Activated CD4-positive, alpha-beta T cell treated with anti-CD3 and anti-CD28 coated beads for 36 hours (primary cell): ENCODE data around the gene IVD. TPM values are rescaled to one million over a fixed set of nuclear protein-coding genes. Genes with fewer than 3 reads are reported as not detected.
A peak's percentile ranks its signal among the peaks of the same experiment; 100 is the strongest.

Source experiments
- ATAC-seq: fragments of 200-7000 bp; cut with Tn5 transposase; one replicate; pipeline ENCODE4 v1.10.0; 2021; ENCODE audit warnings: mild to moderate bottlenecking, moderate library complexity
- CTCF ChIA-PET: fragments of 350-600 bp; sonication (Branson Sonifier 250); formaldehyde crosslinking; loops from one replicate; lab custom pipeline; 2021; ENCODE audit warnings: antibody characterized with exemption; lab: Charles Lee
- POLR2A ChIA-PET: fragments of 350-600 bp; sonication (Branson Sonifier 250); formaldehyde crosslinking; loops from one replicate; lab custom pipeline; 2021; ENCODE audit warnings: antibody characterized with exemption, inconsistent platforms; lab: Charles Lee
- DNase-seq: peaks from one replicate; pipeline ENCODE4 v3.0.0-alpha.2; 2020
- H3K27ac Mint-ChIP-seq: one replicate; pipeline ENCODE4 v1.8.0; 2021; ENCODE audit warnings: mixed read lengths
- H3K27me3 Mint-ChIP-seq: one replicate; pipeline ENCODE4 v1.8.0; 2021; ENCODE audit warnings: mixed read lengths
- H3K36me3 Mint-ChIP-seq: one replicate; pipeline ENCODE4 v1.8.0; 2021; ENCODE audit warnings: low read depth, mixed read lengths
- H3K4me1 Mint-ChIP-seq: one replicate; pipeline ENCODE4 v1.8.0; 2021; ENCODE audit warnings: mixed read lengths
- H3K4me3 Mint-ChIP-seq: one replicate; pipeline ENCODE4 v1.8.0; 2021; ENCODE audit warnings: mild to moderate bottlenecking, moderate library complexity, mixed read lengths
- H3K9me3 Mint-ChIP-seq: one replicate; pipeline ENCODE4 v1.8.0; 2021; ENCODE audit warnings: low read depth, mixed read lengths
- intact Hi-C, 2 experiments: fragments of 100-400 bp; cut with DNase I in 1 of 2; cut with micrococcal nuclease in 1 of 2; formaldehyde crosslinking; loops; one replicate each; pipeline versions ENCODE4 v1.14.2 to v1.15.1; 2022 to 2024; cut with DNase I, micrococcal nuclease
- total RNA-seq, 2 experiments: library from RNA; stranded (reverse); gene quantifications; one replicate each; pipeline ENCODE4 v1.2.3, GENCODE V29; 2021

Gene IVD
- total RNA-seq, 2 experiments from 2014 or later = 30.8 to 46.2 TPM

DNA sequence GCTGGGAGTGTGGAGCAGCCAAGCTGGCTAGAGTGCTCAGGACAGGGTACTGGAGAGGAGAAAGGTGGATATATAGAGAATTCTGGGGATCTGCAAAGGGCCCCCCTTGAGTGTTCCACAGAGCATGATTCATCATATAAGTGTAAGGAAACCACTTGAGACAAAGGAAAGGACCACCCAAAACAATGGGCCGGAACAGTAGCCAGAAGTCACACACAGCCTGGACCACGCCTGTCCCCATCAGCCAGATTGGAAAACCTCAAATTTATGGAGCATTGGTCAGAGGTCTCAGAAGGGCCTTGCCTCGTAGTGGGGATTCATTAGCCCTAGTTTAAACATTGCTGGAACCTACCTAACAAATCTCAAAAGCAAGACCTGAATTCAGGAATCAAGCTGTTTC lies 28.0 kb upstream of the IVD start:
- no peak for ATAC-seq
- POLR2A ChIA-PET = no interaction called here
- Mint-ChIP-seq H3K27me3 (no peaks in the 10 kb centered on the region), H3K4me1 (peaks cover 3% of the 10 kb centered on the region), H3K9me3 (no peaks in the 10 kb centered on the region), H3K36me3 (no peaks in the 10 kb centered on the region), H3K4me3 (no peak overlapping the region), H3K27ac (no peak overlapping the region)
- intact Hi-C loops = no loop called here
- no peak for DNase-seq
- CTCF ChIA-PET = interaction anchor here (0.6 to 2.3 kb wide), 3 partner anchors 10 to 103 kb away, joined by 3 to 7 read pairs (median 3); no protein-coding TSS in a partner anchor

DNA sequence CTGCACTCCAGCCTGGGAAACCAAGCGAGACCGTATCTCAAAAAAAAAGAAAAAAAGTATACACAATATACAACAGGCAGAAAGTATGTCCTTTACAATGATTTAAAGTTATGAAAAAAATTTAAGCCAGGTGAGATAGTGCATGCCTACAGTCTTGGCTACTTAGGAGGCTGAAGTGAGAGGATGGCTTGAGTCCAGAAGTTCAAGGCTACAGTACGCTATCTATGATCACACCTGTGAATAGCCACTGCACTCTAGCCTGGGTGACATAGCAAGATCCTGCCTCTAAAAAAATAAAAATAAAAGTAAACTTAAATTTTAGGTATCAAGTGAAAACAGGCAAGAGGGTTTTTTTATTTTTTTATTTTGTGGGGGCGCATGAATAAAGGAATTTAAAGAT lies 26.2 kb upstream of the IVD start:
- H3K27me3 Mint-ChIP-seq = no peaks in the 10 kb centered on the region
- H3K9me3 Mint-ChIP-seq = no peaks in the 10 kb centered on the region
- peaks cover 14% of the 10 kb centered on the region for H3K4me1 Mint-ChIP-seq
- ChIA-PET CTCF (interaction anchor here (0.7 to 1.5 kb wide), 2 partner anchors 10 to 104 kb away, joined by 3 read pairs; no protein-coding TSS in a partner anchor), POLR2A (no interaction called here)
- DNase-seq (no peak), ATAC-seq (no peak)
- no peak overlapping the region for H3K27ac Mint-ChIP-seq
- intact Hi-C loops = no loop called here
- H3K36me3 Mint-ChIP-seq = peaks cover 7% of the 10 kb centered on the region
- H3K4me3 Mint-ChIP-seq = no peak overlapping the region

DNA sequence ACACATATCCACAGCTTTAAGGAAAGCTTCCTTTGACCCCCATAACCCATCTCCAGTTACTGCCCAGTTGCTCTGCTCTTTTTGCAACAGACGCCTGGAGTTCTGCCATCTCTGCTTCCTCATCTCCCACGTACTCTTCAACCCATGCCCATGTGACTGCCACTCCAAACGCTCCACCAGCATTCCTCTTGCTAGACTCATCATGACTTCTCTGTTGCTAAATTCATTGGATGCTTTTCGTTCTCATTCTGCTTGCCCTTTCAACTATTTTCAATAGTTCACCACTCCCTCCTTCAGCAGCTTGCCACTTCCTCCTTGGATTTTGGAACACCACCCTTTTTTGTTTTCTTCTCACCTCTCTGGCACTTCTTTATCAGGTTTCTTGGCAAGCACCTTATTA lies 25.7 kb upstream of the IVD start:
- H3K27me3 Mint-ChIP-seq = no peaks in the 10 kb centered on the region
- H3K4me3 Mint-ChIP-seq = no peak overlapping the region
- ChIA-PET CTCF (interaction anchor here (1.5 kb wide), 1 partner anchor 11 kb away, joined by 3 read pairs; no protein-coding TSS in a partner anchor), POLR2A (no interaction called here)
- ATAC-seq (no peak), DNase-seq (no peak)
- H3K36me3 Mint-ChIP-seq = peaks cover 10% of the 10 kb centered on the region
- peaks cover 18% of the 10 kb centered on the region for H3K4me1 Mint-ChIP-seq
- no peaks in the 10 kb centered on the region for H3K9me3 Mint-ChIP-seq
- intact Hi-C loops = loop anchor here in 1 of 2 experiments (5.0 kb wide), 1 partner anchor 1022 kb away; the partner anchor contains the start of gene NDUFAF1
- H3K27ac Mint-ChIP-seq = no peak overlapping the region

DNA sequence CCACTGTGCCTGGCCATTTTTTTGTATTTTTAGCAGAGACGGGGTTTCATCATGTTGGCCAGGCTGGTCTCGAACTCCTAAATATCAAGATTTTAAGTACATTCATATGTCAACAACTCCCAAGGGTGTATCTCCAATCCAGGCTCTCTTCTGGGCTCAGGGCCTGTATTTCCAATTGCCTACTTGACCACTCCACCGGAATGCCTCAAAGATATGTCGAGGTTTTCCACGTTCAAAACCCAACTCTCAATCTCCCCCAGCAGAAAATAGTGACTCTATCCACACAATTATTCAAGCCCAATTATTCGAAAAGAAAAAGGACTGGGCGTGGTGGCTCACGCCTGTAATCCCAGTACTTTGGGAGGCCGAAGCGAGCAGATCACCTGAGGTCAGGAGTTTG lies 25.0 kb upstream of the IVD start:
- CTCF ChIA-PET = interaction anchor here (1.5 to 2.5 kb wide), 2 partner anchors 11 to 13 kb away, joined by 3 to 18 read pairs; no protein-coding TSS in a partner anchor
- H3K4me1 Mint-ChIP-seq = peaks cover 22% of the 10 kb centered on the region
- POLR2A ChIA-PET = no interaction called here
- H3K4me3 Mint-ChIP-seq = no peak overlapping the region
- DNase-seq (no peak), ATAC-seq (no peak)
- no peaks in the 10 kb centered on the region for H3K27me3 Mint-ChIP-seq
- intact Hi-C loops = loop anchor here in 1 of 2 experiments (5.0 kb wide), 1 partner anchor 1022 kb away; the partner anchor contains the start of gene NDUFAF1
- H3K9me3 Mint-ChIP-seq = no peaks in the 10 kb centered on the region
- no peak overlapping the region for H3K27ac Mint-ChIP-seq
- peaks cover 17% of the 10 kb centered on the region for H3K36me3 Mint-ChIP-seq

DNA sequence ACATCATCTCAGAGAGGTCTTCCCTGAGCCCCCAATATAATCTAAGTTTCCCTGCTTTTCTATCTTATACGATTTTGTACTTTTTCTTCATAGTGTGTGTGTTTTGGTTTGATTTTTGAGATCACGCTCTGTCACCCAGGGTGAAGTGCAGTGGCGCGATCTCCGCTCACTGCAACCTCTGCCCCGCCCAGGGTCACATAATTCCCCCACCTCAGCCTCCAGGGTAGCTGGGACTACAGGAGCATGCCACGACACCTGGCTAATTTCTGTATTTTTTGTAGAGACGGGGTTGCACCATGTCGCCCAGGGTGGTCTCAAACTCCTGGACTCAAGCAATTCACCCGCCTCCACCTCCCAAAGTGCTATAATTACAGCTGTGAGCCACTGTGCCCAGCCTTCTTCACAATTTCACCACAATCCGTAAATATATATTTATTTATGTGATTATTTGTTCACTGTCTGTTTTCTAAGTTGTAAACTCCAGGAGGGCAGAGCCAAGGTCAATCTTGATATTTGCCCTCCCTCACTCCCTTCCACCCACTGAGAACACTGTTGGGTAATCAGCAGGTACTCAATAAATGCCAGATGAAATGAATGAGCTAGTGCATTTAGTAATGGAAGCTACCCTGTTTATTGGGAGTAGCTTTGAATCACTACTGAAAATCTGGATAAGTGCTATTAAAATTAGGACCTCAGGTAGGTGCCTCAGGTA lies 23.6 kb upstream of the IVD start:
- POLR2A ChIA-PET = interaction anchor here (0.6 to 1.0 kb wide), 5 partner anchors 13 to 441 kb away, joined by 3 to 7 read pairs (median 3); no protein-coding TSS in a partner anchor
- DNase-seq (no peak), ATAC-seq (no peak)
- intact Hi-C loops = loop anchor here (1.0 to 5.0 kb wide), 10 partner anchors 14 to 1020 kb away; partner anchors contain the start of genes BAHD1 (in 1 of the 2), BUB1B (in 1 of the 2), DISP2 (in 1 of the 2) and DNAJC17 (in 1 of the 2)
- CTCF ChIA-PET = interaction anchor here (0.7 to 2.5 kb wide), 13 partner anchors 9 to 182 kb away, joined by 3 to 18 read pairs (median 4); partner anchors contain the start of genes INAFM2 and PLCB2
- H3K36me3 Mint-ChIP-seq = peaks cover 28% of the 10 kb centered on the region
- no peak overlapping the region for H3K4me3 Mint-ChIP-seq
- no peaks in the 10 kb centered on the region for H3K9me3 Mint-ChIP-seq
- H3K4me1 Mint-ChIP-seq = peaks cover 22% of the 10 kb centered on the region
- H3K27me3 Mint-ChIP-seq = no peaks in the 10 kb centered on the region
- no peak overlapping the region for H3K27ac Mint-ChIP-seq

DNA sequence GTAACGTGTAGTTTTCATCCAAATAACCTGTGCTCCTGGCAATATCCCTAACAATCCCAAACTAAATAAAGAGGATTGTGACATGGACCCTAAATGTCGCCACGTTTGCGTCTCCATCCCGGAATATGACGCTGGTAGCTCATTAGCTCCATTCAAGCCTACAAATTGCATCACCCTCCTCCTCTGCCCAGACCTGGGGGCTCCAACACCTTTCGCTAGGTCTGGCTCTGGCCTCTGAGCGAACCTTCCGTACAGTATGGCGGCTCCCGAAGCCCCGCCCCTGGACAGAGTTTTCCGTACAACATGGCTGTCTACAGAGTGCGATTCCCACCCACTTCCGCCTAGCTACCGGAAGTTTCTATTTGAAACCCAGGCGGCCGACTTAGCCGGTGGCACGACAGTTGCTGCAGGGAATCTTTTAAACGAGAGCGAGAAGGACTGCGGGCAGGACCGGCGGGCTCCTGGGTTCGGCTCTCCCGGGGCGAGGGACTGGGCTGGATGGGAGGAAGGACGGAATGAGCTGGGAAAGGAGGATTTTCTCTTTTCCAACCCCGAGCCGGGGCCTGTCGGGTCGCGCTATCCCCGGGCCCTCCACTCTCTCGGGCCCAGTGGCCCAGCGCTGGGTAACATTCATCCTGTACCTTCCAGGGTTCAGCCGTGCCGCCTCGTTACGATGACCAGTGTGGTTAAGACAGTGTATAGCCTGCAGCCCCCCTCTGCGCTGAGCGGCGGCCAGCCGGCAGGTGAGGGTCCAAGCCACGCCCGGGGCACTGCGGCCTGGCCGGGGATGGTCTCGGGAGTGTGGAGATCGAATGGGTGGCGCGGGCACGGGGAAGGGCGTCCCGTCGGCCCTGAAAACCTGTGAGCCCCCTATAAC lies 22.8 kb upstream of the IVD start, which contains the start of gene KNSTRN:
Gene KNSTRN, plus strand, starts transcription at position 142 of the 877 bp plus-strand sequence. Its CDS starts 115 bp downstream, at position 257.
- peaks cover 22% of the 10 kb centered on the region for H3K4me1 Mint-ChIP-seq
- no peaks in the 10 kb centered on the region for H3K27me3 Mint-ChIP-seq
- peaks cover 36% of the 10 kb centered on the region for H3K36me3 Mint-ChIP-seq
- ChIA-PET CTCF (interaction anchor here (0.5 to 2.5 kb wide), 19 partner anchors 8 to 467 kb away, joined by 3 to 18 read pairs (median 4); partner anchors contain the start of genes INAFM2 and PLCB2), POLR2A (interaction anchor here (0.6 to 1.0 kb wide), 5 partner anchors 12 to 440 kb away, joined by 3 to 7 read pairs (median 3); no protein-coding TSS in a partner anchor)
- peak within 1 kb of the TSS; percentile 93 for H3K4me3 Mint-ChIP-seq
- DNase-seq = peak; percentile 97
- no peaks in the 10 kb centered on the region for H3K9me3 Mint-ChIP-seq
- intact Hi-C loops = loop anchor here (1.0 to 5.0 kb wide), 10 partner anchors 15 to 1019 kb away; partner anchors contain the start of genes BAHD1 (in 1 of the 2), BUB1B (in 1 of the 2), DISP2 (in 1 of the 2) and DNAJC17 (in 1 of the 2)
- ATAC-seq = peak; percentile 100
- peak within 1 kb of the TSS; percentile 78 for H3K27ac Mint-ChIP-seq

DNA sequence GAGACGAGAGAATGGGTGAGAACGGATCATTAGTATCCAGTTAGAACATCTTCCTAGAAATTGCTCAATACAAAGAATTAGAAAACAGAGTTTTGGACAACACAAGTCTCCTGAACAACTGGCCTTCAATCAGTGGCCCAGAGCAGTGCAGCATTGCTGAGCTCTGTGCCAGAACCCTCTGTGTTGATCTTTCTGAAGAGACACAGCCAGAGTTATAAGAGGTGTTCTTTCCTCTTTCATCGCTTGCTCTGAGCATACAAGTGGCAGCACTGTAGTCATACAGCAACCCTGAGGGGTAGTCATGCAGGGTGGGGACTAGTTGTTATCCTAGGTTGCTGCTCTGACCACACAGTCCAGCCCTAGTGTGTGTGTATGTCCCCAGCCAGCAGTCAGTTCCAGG lies 19.1 kb upstream of the IVD start:
- intact Hi-C loops = no loop called here
- Mint-ChIP-seq H3K9me3 (no peaks in the 10 kb centered on the region), H3K36me3 (peaks cover 58% of the 10 kb centered on the region), H3K4me1 (peaks cover 22% of the 10 kb centered on the region), H3K27me3 (no peaks in the 10 kb centered on the region), H3K27ac (no peak overlapping the region), H3K4me3 (no peak overlapping the region)
- ATAC-seq (no peak), DNase-seq (no peak)
- POLR2A ChIA-PET = interaction anchor here (0.7 kb wide), 1 partner anchor 12 kb away, joined by 3 read pairs; no protein-coding TSS in a partner anchor
- CTCF ChIA-PET = interaction anchor here (1.1 to 2.1 kb wide), 5 partner anchors 12 to 66 kb away, joined by 3 to 6 read pairs (median 5); no protein-coding TSS in a partner anchor

DNA sequence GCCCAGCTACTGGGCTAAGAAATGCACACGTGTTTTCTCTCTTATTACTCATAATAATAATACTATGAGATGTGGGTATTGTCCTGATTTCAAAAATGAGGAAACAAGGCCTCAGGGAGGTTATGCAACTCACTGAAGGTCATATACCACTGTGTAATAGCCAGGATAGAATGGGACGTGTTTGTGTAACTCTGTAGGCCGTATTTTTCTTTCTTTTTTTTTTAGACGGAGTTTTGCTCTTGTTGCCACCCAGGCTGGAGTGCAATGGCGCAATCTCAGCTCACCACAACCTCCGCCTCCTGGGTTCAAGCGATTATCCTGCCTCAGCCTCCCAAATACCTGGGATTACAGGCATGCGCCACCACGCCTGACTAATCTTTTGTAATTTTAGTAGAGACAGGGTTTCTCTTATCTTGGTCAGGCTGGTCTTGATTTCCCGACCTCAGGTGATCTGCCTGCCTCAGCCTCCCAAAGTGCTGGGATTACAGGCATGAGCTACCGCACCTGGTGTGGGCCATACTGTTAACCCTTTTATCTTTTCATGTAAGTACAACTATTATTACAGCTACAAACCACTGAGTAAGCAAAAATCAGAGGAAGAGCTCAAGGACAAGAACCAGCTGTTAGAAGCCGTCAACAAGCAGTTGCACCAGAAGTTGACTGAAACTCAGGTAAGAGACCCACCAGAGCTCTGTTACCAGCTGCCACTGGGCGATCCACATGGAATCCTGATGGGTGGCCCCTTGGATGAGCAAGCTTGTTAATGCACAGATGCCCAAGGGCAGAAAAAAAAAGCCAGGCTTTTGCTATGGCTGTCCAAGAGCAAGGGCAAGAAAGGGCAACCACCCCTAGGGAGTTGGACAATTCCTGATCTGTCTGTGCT lies 16.4 kb upstream of the IVD start:
- ChIA-PET POLR2A (interaction anchor here (0.5 kb wide), 1 partner anchor 62 kb away, joined by 7 read pairs; no protein-coding TSS in a partner anchor), CTCF (interaction anchor here (0.6 to 1.1 kb wide), 4 partner anchors 13 to 31 kb away, joined by 3 read pairs; no protein-coding TSS in a partner anchor)
- intact Hi-C loops = no loop called here
- H3K36me3 Mint-ChIP-seq = peaks cover 68% of the 10 kb centered on the region
- H3K4me3 Mint-ChIP-seq = no peak overlapping the region
- DNase-seq (no peak), ATAC-seq (no peak)
- no peaks in the 10 kb centered on the region for H3K27me3 Mint-ChIP-seq
- H3K27ac Mint-ChIP-seq = no peak overlapping the region
- no peaks in the 10 kb centered on the region for H3K9me3 Mint-ChIP-seq
- H3K4me1 Mint-ChIP-seq = peaks cover 10% of the 10 kb centered on the region

DNA sequence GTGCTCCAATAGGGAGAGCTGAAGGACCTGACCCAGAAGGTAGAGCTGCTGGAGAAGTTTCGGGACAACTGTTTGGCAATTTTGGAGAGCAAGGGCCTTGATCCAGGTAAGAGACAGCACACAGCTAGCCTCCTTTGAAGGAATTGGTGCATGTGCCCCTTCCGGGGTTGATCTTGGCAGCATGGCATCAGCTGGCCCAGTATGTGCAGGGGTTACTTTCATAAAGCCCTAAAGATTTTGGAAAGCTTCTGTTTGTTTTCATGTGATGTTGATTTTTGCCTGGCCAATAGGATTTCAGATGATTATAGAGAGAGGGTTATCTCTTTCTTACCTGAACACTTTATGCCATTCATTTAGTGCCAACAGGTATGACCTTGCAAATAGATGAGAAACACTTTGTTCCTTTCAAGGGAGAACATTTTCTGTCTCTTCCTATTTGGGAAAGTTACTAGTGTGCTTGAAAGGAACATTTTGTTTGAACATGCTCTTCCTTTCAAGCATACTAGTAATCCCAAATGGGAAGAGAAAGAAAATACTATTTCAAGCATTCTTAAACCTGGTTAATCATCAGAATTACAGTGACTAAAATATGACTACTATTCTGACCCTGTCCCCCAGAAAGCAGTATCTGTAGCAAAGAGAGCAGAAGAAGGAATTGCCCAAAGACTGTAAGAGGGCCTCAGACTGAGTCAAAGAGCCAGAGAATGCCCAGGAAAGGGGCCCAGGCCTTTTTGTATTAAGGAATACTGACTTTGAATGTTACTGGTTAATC lies 15.6 kb upstream of the IVD start:
- H3K4me3 Mint-ChIP-seq = no peak overlapping the region
- H3K27ac Mint-ChIP-seq = no peak overlapping the region
- no peaks in the 10 kb centered on the region for H3K9me3 Mint-ChIP-seq
- intact Hi-C loops = no loop called here
- CTCF ChIA-PET = interaction anchor here (0.6 to 1.1 kb wide), 3 partner anchors 12 to 22 kb away, joined by 3 read pairs; no protein-coding TSS in a partner anchor
- H3K36me3 Mint-ChIP-seq = peaks cover 65% of the 10 kb centered on the region
- H3K27me3 Mint-ChIP-seq = no peaks in the 10 kb centered on the region
- POLR2A ChIA-PET = interaction anchor here (0.5 kb wide), 1 partner anchor 61 kb away, joined by 7 read pairs; no protein-coding TSS in a partner anchor
- peaks cover 4% of the 10 kb centered on the region for H3K4me1 Mint-ChIP-seq
- ATAC-seq (no peak), DNase-seq (no peak)
